Gastroesophageal sphincter (tissue), 4 donors: ENCODE measurements around the gene MAP3K4. TPM values are rescaled to one million over a fixed set of nuclear protein-coding genes. Genes with fewer than 3 reads are reported as not detected.

Experiments
- ATAC-seq: fragments of 150-250 bp; one replicate; pipeline ENCODE4 v1.9.1; 2016; ENCODE audit warnings: mild to moderate bottlenecking, moderate library complexity
- H3K27ac ChIP-seq, 4 donors: fragments of 200-600 bp; sonication (generic) in 3 of 4; 1 replicate in 3 of 4; 2 replicates in 1 of 4; pipeline ENCODE4 v1.5.1; 2016 to 2019
- H3K27me3 ChIP-seq: fragments of 200-600 bp; sonication (generic); one replicate; pipeline ENCODE4 v1.5.1; 2019
- H3K36me3 ChIP-seq, 2 donors: fragments of 200-600 bp; sonication (generic); one replicate each; pipeline ENCODE4 v1.5.1; 2019; ENCODE audit warnings: control low read depth in 1 of 2
- H3K4me1 ChIP-seq, 3 donors: fragments of 200-600 bp; sonication (generic); 1 replicate in 2 of 3; 2 replicates in 1 of 3; pipeline ENCODE4 v1.5.1; 2016 to 2019; ENCODE audit warnings: control low read depth in 2 of 3
- H3K4me3 ChIP-seq, 2 donors: fragments of 200-600 bp; sonication (generic); one replicate each; pipeline ENCODE4 v1.5.1; 2019; ENCODE audit warnings: mild to moderate bottlenecking in 1 of 2, moderate library complexity in 1 of 2
- H3K9me3 ChIP-seq, 3 donors: fragments of 200-600 bp; sonication (generic); one replicate each; pipeline ENCODE4 v1.5.1; 2017 to 2019; ENCODE audit warnings: control low read depth in 2 of 3
- CTCF ChIP-seq, 4 experiments: fragments of 200-600 bp in 2 of 4; fragments of 450-650 bp in 2 of 4; sonication (generic) in 1 of 4; IDR thresholded peaks; one replicate each; pipeline ENCODE4 v1.5.1; 2017 to 2019; ENCODE audit warnings: antibody characterized with exemption in 4 of 4, mild to moderate bottlenecking in 2 of 4, moderate library complexity in 2 of 4
- EP300 ChIP-seq: sonication (generic); formaldehyde crosslinking; IDR thresholded peaks from one replicate; pipeline ENCODE4 v1.6.1; 2017; ENCODE audit warnings: antibody characterized with exemption, mild to moderate bottlenecking
- POLR2A ChIP-seq, 2 donors: fragments of 450-650 bp; IDR thresholded peaks; one replicate each; pipeline ENCODE4 v1.6.1; 2017; ENCODE audit warnings: antibody characterized with exemption in 2 of 2, mild to moderate bottlenecking in 2 of 2, moderate library complexity in 1 of 2
- POLR2AphosphoS5 ChIP-seq: sonication (generic); formaldehyde crosslinking; IDR thresholded peaks from one replicate; pipeline ENCODE4 v1.6.1; 2017; ENCODE audit warnings: antibody characterized with exemption
- WGBS, 2 donors: methylation state at CpG; one replicate each; pipeline ENCODE4 v1.1.5; 2018; ENCODE audit warnings: low coverage in 1 of 2; 5-methylcytosine and 5-hydroxymethylcytosine counted together
- total RNA-seq, 4 donors: library from RNA; depleted of rRNA; stranded (reverse); fragments of >200 nt; gene quantifications; one replicate each; pipeline ENCODE4 v1.1.0, GENCODE V29; 2016

Gene MAP3K4
- total RNA-seq, 4 donors from 2014 or later = 23.0 to 29.3 (median 26.8) TPM

DNA sequence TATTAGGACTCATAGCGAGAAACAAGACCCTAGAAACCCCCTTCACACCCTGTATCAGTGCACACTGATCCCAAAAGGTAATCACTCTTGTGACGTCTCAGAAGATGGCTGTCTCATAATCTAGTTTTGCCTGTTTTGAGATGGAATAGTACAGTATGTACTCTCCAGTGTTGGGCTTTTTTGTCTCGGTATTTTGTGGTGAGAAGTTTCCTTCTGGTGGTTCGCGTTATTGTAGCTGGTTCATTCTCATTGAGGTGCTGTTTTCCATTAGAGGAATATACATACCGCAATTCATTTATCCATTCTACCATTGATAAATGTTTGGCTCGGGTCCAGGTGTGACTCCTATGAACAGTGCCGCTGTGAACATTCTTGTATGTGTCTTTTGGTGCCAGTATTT, 27.9 kb upstream of the MAP3K4 start:
- Histone ChIP-seq H3K27ac (no peak overlapping the region), H3K9me3 (no peaks in the 10 kb centered on the region), H3K4me3 (no peak overlapping the region), H3K27me3 (no peaks in the 10 kb centered on the region), H3K4me1 (peaks cover 0 to 3% (median 0%) of the 10 kb centered on the region in 3 donors), H3K36me3 (no peaks in the 10 kb centered on the region)
- no peak for ATAC-seq
- 52 to 76% methylated on average over 8 of the region's 8 CpGs for WGBS, 2 donors
- TF ChIP-seq POLR2A (IDR thresholded peaks at IDR 0.05) = no peak
- TF ChIP-seq CTCF (IDR thresholded peaks at IDR 0.05) = no peak
- no peak for TF ChIP-seq EP300
- no peak for TF ChIP-seq POLR2AphosphoS5

GRCh38 chr6:160965893-160966292, 25.7 kb upstream of the MAP3K4 start:
- H3K4me3 ChIP-seq = no peak overlapping the region
- WGBS, 2 donors = 80 to 81% methylated on average over 3 to 4 of the region's 5 CpGs
- peaks cover 0 to 3% (median 0%) of the 10 kb centered on the region in 3 donors for H3K4me1 ChIP-seq
- no peak for ATAC-seq
- no peaks in the 10 kb centered on the region for H3K36me3 ChIP-seq
- TF ChIP-seq POLR2AphosphoS5 = no peak
- TF ChIP-seq POLR2A (IDR thresholded peaks at IDR 0.05) = no peak
- no peak for TF ChIP-seq CTCF (IDR thresholded peaks at IDR 0.05)
- TF ChIP-seq EP300 = no peak
- H3K27ac ChIP-seq = no peak overlapping the region
- no peaks in the 10 kb centered on the region for H3K9me3 ChIP-seq
- H3K27me3 ChIP-seq = no peaks in the 10 kb centered on the region

- no peak overlapping the region for H3K4me3 ChIP-seq
- peaks cover 0 to 3% (median 0%) of the 10 kb centered on the region in 3 donors for H3K4me1 ChIP-seq
- no peaks in the 10 kb centered on the region for H3K27me3 ChIP-seq
- H3K9me3 ChIP-seq = no peaks in the 10 kb centered on the region
- 74 to 79% methylated on average over 7 of the region's 7 CpGs for WGBS, 2 donors
- H3K27ac ChIP-seq = no peak overlapping the region
- TF ChIP-seq POLR2AphosphoS5 = no peak
- no peak for TF ChIP-seq EP300
- TF ChIP-seq CTCF (IDR thresholded peaks at IDR 0.05) = no peak
- no peak for TF ChIP-seq POLR2A (IDR thresholded peaks at IDR 0.05)
- no peaks in the 10 kb centered on the region for H3K36me3 ChIP-seq
- ATAC-seq = no peak
Measured at GRCh38 chr6:160966493-160967229, 24.9 kb upstream of the MAP3K4 start.

- H3K9me3 ChIP-seq = no peaks in the 10 kb centered on the region
- no peak overlapping the region for H3K27ac ChIP-seq
- ATAC-seq = no peak
- no peak for TF ChIP-seq POLR2A (IDR thresholded peaks at IDR 0.05)
- TF ChIP-seq POLR2AphosphoS5 = no peak
- TF ChIP-seq EP300 = no peak
- TF ChIP-seq CTCF (IDR thresholded peaks at IDR 0.05) = no peak
- H3K27me3 ChIP-seq = no peaks in the 10 kb centered on the region
- H3K4me3 ChIP-seq = no peak overlapping the region
- no peaks in the 10 kb centered on the region for H3K36me3 ChIP-seq
- WGBS, 2 donors = 89 to 93% methylated on average over 4 of the region's 4 CpGs
- H3K4me1 ChIP-seq = peaks cover 0 to 3% (median 0%) of the 10 kb centered on the region in 3 donors
Measured at GRCh38 chr6:160967351-160967750, 24.2 kb upstream of the MAP3K4 start.

DNA sequence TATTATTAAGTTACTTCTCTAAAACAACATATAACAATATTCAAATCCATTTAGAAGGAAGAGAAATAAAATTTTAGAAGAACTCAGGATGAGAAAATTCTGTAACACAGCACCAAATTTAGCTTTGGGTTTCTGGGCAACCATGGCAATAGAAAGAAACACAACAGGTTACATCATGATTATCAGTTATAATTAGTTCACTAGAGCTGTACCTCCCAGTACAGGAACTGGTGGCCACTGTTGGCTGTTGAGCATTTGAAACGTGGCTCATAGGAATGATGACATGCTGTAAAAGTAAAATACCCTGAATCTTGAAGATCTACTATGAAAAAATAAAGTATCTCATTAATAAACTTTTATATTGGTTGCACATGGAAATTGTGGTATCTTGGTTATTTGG, 23.7 kb upstream of the MAP3K4 start:
- ATAC-seq = no peak
- no peaks in the 10 kb centered on the region for H3K27me3 ChIP-seq
- no peak overlapping the region for H3K27ac ChIP-seq
- TF ChIP-seq CTCF (IDR thresholded peaks at IDR 0.05) (no peak), POLR2AphosphoS5 (no peak), EP300 (no peak), POLR2A (IDR thresholded peaks at IDR 0.05) (no peak)
- no peaks in the 10 kb centered on the region for H3K9me3 ChIP-seq
- H3K4me3 ChIP-seq = no peak overlapping the region
- no peaks in the 10 kb centered on the region for H3K36me3 ChIP-seq
- 9 to 17% methylated on average over 1 of the region's 1 CpG for WGBS, 2 donors
- H3K4me1 ChIP-seq = peaks cover 0 to 3% (median 0%) of the 10 kb centered on the region in 3 donors
